Measurements from ENCODE around the gene FNBP1L. TPM values are rescaled to one million over a fixed set of nuclear protein-coding genes. Genes with fewer than 3 reads are reported as not detected.

Gene FNBP1L
- total RNA-seq, 2 donors from 2014 or later, result 12.2 to 13.2 TPM

DNA sequence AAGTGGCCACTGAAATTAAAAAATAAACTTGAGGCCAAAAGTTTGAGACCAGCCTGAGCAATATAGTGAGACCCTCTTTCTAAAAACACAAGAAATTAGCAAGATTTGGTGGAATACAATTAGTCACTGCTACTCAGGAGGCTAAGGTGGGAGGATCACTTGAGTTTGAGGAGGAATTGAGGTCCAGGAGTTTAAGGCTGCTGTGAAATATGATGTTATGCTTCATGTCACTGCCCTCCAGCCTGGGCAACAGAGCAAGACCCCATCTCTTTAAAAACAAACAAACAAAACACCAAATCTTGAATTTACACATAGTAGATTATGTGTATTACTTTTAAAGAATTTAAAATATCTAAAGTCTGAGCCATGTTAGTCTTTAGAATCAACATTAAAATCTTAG, 6.3 kb upstream of the FNBP1L start:
- no peaks in the 10 kb centered on the region for H3K4me1 ChIP-seq (ENCODE audit: control insufficient read depth in 1 of 2, low read depth in 2 of 2)
- no peaks in the 10 kb centered on the region for H3K27me3 ChIP-seq (replicated peaks; ENCODE audit: insufficient read depth)
- no peak for ATAC-seq (ENCODE audit: insufficient number of reproducible peaks, low FRiP score, low read depth)
- DNase-seq (ENCODE audit: low spot score), result no peak
- H3K27ac ChIP-seq, result no peak overlapping the region
- no peaks in the 10 kb centered on the region for H3K9me3 ChIP-seq
- H3K4me3 ChIP-seq, result no peak overlapping the region
- TF ChIP-seq, protein P1, sequence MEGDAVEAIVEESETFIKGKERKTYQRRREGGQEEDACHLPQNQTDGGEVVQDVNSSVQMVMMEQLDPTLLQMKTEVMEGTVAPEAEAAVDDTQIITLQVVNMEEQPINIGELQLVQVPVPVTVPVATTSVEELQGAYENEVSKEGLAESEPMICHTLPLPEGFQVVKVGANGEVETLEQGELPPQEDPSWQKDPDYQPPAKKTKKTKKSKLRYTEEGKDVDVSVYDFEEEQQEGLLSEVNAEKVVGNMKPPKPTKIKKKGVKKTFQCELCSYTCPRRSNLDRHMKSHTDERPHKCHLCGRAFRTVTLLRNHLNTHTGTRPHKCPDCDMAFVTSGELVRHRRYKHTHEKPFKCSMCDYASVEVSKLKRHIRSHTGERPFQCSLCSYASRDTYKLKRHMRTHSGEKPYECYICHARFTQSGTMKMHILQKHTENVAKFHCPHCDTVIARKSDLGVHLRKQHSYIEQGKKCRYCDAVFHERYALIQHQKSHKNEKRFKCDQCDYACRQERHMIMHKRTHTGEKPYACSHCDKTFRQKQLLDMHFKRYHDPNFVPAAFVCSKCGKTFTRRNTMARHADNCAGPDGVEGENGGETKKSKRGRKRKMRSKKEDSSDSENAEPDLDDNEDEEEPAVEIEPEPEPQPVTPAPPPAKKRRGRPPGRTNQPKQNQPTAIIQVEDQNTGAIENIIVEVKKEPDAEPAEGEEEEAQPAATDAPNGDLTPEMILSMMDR (IDR thresholded peaks at IDR 0.05), result no peak
- no peaks in the 10 kb centered on the region for H3K36me3 ChIP-seq

DNA sequence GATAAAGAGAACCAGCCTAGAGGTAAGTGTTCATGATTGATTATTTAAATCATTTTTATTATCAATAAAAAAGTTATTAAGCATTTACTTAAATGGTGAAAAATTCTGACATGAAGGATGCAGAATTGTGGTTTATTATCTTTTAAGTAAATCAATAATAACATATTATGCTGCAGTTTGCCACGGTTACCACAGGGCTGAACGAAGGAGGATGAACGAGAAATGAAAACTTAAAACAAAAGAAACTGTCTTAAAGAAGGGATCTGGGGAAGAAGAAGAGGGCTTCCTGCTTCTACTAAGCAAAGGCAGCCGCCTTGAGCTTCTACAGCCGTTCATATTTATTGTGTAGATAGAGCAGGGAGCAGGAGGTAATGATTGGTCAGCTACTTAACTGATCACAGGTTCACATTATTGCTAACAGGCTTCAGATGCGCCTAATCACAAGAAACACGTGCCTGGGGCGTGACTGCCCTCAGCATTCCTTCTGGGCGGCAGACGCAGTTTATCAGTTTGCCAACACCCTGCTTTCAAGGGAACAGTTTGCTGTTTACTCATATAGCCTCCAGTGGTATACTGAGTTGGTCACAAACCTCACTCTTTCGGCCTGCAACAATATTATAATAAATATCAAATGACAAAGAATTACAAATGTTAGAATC, 5.8 kb upstream of the FNBP1L start:
- no peak for ATAC-seq (ENCODE audit: insufficient number of reproducible peaks, low FRiP score, low read depth)
- DNase-seq (ENCODE audit: low spot score), result no peak
- no peak overlapping the region for H3K4me3 ChIP-seq

DNA sequence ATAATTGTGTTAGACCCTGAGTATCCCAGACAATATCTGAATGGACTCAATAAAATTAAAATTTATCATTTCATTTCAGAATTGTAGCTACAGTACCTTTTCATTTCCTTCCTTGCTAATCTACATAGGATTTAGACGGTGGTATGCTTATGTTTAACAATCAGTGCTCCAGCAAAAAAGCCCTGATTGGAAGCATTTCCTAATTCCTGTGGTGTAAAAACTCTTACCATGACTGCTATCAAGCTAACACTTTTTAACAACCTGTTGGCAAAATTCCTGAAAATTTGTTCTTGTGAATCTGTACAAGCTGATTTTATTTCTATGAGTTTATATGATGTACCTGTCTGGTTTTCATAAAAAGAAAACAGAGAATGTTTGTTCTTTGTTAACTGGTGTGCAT, 5.2 kb upstream of the FNBP1L start:
- no peak overlapping the region for H3K27ac ChIP-seq
- no peaks in the 10 kb centered on the region for H3K4me1 ChIP-seq (ENCODE audit: control insufficient read depth in 1 of 2, low read depth in 2 of 2)
- no peak overlapping the region for H3K4me3 ChIP-seq
- DNase-seq (ENCODE audit: low spot score) (no peak), ATAC-seq (ENCODE audit: insufficient number of reproducible peaks, low FRiP score, low read depth) (no peak)
- no peaks in the 10 kb centered on the region for H3K9me3 ChIP-seq
- H3K36me3 ChIP-seq, result no peaks in the 10 kb centered on the region
- TF ChIP-seq, protein P1 (IDR thresholded peaks at IDR 0.05), result no peak
- H3K27me3 ChIP-seq (replicated peaks; ENCODE audit: insufficient read depth), result no peaks in the 10 kb centered on the region

More for the DNA sequence above, 5.8 kb upstream of the FNBP1L start:
- TF ChIP-seq, protein P1 (IDR thresholded peaks at IDR 0.05), result no peak
- Histone ChIP-seq H3K9me3 (no peaks in the 10 kb centered on the region), H3K27ac (no peak overlapping the region), H3K36me3 (no peaks in the 10 kb centered on the region), H3K27me3 (replicated peaks; ENCODE audit: insufficient read depth) (no peaks in the 10 kb centered on the region), H3K4me1 (ENCODE audit: control insufficient read depth in 1 of 2, low read depth in 2 of 2) (no peaks in the 10 kb centered on the region)

DNA sequence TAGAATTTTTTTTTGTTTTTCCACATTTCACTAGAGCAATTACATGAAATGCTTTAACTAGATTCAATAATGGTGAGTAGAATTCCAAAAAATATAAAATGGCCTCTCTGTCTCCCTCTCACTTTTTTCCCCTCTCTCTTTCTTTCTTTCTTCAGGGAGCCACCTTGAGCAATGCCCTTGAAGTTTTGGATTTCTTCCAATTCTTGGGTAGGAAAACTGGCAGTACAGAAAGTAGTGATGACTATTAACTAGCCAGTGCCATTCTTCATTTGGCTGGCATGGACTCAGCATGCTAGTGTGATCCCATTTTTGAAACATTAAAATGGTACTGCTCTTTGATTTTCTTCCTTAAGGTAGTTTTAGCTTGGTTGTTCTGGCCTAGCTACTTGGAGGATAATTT, 4.5 kb upstream of the FNBP1L start:
- H3K27ac ChIP-seq, result no peak overlapping the region
- ATAC-seq (ENCODE audit: insufficient number of reproducible peaks, low FRiP score, low read depth), result no peak
- TF ChIP-seq, protein P1 (IDR thresholded peaks at IDR 0.05), result no peak
- H3K9me3 ChIP-seq, result no peaks in the 10 kb centered on the region
- DNase-seq (ENCODE audit: low spot score), result no peak
- H3K4me1 ChIP-seq (ENCODE audit: control insufficient read depth in 1 of 2, low read depth in 2 of 2), result no peaks in the 10 kb centered on the region
- no peaks in the 10 kb centered on the region for H3K27me3 ChIP-seq (replicated peaks; ENCODE audit: insufficient read depth)
- no peaks in the 10 kb centered on the region for H3K36me3 ChIP-seq
- H3K4me3 ChIP-seq, result no peak overlapping the region

DNA sequence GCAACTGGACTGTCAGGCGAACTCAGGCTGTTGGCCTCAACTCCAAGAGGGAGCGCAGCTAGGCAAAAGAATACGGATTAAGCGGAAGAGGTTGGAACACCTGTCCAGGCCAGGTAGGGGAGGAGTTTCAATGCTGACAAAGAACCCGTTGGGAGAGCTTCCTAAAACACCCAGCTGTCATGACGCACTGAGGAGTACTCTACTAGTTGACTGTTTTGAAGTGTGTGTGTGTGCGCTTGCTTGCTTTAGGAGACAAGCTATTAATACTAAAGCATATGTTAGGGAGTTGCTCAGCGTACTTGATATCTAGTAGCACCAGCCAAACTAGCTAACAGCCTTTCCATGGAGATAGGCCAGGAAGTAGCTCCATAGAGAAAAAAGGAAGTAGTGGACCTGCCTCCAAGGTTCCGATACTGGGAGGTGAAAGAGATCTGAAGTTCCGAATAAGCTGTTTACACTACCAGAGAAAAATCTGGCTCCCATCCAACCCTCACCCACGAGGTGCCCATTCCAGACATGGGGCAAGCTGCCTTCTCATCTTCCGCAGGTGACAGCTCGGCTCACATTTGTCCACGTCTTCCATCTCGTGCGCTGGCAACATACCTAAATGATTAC, 974 bp upstream of the FNBP1L start:
- DNase-seq (ENCODE audit: low spot score), result no peak
- no peaks in the 10 kb centered on the region for H3K27me3 ChIP-seq (replicated peaks; ENCODE audit: insufficient read depth)
- no peak for ATAC-seq (ENCODE audit: insufficient number of reproducible peaks, low FRiP score, low read depth)
- TF ChIP-seq, protein P1 (IDR thresholded peaks at IDR 0.05), result no peak
- H3K27ac ChIP-seq, result no peak overlapping the region
- H3K4me3 ChIP-seq, result peak overlapping the region; percentile 91
- no peaks in the 10 kb centered on the region for H3K9me3 ChIP-seq
- peaks cover 0 to 5% of the 10 kb centered on the region in 2 donors for H3K4me1 ChIP-seq (ENCODE audit: control insufficient read depth in 1 of 2, low read depth in 2 of 2)
- H3K36me3 ChIP-seq, result no peaks in the 10 kb centered on the region
